NT2/D1 (cell line): ENCODE measurements around the gene SELENOO.

Experiments used
- DNase-seq: peaks from one replicate; pipeline ENCODE4 v3.0.0-alpha.2; 2011; ENCODE audit warnings: low read depth, low spot score
- H3K27me3 ChIP-seq: 2 replicates; pipeline ENCODE4 v1.6.0; 2011; ENCODE audit warnings: mild to moderate bottlenecking; ENCODE audit not compliant: insufficient read length, insufficient read depth
- H3K36me3 ChIP-seq: 2 replicates; pipeline ENCODE4 v1.6.1; 2011; ENCODE audit warnings: mild to moderate bottlenecking, low read length, mixed read lengths; ENCODE audit not compliant: insufficient read depth, insufficient read length
- H3K4me1 ChIP-seq: 2 replicates; pipeline ENCODE4 v1.5.1; 2011; ENCODE audit not compliant: insufficient read depth, insufficient read length
- H3K4me3 ChIP-seq: 2 replicates; pipeline ENCODE4 v1.5.1; 2011; ENCODE audit warnings: low read depth; ENCODE audit not compliant: insufficient read length
- H3K9ac ChIP-seq: 2 replicates; pipeline ENCODE4 v1.6.0; 2011; ENCODE audit warnings: low read depth; ENCODE audit not compliant: insufficient read length
- H3K9me3 ChIP-seq: 2 replicates; pipeline ENCODE4 v1.5.1; 2011; ENCODE audit warnings: mild to moderate bottlenecking, low read length; ENCODE audit not compliant: insufficient read depth
- SUZ12 ChIP-seq: IDR thresholded peaks from 2 replicates; pipeline ENCODE4 v1.6.1; 2011; ENCODE audit not compliant: insufficient read length, insufficient read depth; ENCODE audit errors: extremely low read depth
- YY1 ChIP-seq: IDR thresholded peaks from 2 replicates; pipeline ENCODE4 v1.6.1; 2011; ENCODE audit not compliant: insufficient read length, insufficient read depth
- ZNF274 ChIP-seq: IDR thresholded peaks from 2 replicates; pipeline ENCODE4 v1.6.1; 2011; ENCODE audit warnings: mild to moderate bottlenecking, low read depth, low read length

The SELENOO gene

DNA sequence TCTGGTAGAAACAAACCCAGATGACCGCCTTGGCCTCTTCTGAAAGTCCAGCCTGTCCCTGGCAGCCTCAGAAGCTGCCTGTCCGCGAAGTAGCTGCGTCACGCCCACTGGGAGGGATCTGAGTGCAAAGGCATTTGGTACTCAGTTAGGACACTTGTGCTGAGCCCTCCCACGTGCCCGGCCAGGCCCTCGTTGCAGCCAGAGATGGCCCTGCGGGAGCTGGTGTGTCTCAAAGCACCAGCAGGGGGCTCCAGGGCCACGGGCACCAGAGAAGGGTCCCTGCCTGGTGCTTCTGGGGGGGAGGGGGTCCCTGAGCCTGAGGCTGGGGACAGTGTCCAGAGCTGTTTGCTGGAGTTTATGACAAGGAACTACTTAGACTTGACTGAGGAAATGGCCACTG is 5.8 kb downstream of the SELENOO start:
- Histone ChIP-seq H3K27me3 (peaks cover 6% of the 10 kb centered on the region), H3K36me3 (peaks cover 65% of the 10 kb centered on the region), H3K9ac (no peak overlapping the region), H3K4me1 (peaks cover 18% of the 10 kb centered on the region), H3K9me3 (no peaks in the 10 kb centered on the region), H3K4me3 (no peak overlapping the region)
- TF ChIP-seq SUZ12 (no peak), ZNF274 (no peak), YY1 (no peak)
- peak; percentile 33 for DNase-seq

DNA sequence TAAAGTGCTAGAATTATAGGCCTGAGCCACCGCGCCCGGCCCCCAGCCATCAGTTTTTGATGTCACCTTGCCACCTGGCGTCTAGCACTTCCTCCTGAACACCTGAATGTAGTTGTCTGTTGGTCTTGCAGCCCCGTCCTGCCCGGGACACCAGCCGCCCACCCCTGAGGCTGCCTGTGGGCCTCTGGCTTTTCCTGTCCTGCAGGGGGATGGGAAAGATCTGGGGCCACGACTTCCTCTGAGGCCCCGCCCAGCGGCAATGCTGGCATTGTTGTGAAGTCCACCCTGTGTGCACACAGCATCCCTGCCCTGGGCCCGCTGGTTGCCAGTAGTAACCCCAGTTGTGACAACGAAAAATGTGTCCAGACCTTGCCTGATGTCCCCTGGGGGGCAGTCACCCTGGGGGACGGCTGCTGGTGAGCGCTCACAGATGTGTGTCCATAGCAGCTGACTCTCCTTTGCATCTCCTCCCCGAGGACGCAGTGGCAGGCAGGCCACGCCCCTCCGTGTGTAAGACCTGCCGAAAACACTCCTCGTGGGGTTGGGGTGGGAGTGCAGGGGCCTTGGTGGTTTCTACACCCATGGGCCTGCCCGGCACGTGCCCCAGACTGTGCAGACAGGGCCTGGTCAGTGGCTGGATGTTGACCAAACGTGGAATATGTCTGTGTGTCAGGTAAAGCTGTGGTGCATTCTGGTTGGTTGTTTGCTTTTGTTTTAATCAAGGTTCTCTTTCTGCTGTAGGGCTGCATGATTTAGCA is 6.8 kb downstream of the SELENOO start:
- no peak for TF ChIP-seq SUZ12
- no peak for TF ChIP-seq YY1
- TF ChIP-seq ZNF274, result no peak
- no peak overlapping the region for H3K9ac ChIP-seq
- peaks cover 13% of the 10 kb centered on the region for H3K4me1 ChIP-seq
- H3K36me3 ChIP-seq, result peaks cover 72% of the 10 kb centered on the region
- H3K27me3 ChIP-seq, result no peaks in the 10 kb centered on the region
- H3K4me3 ChIP-seq, result no peak overlapping the region
- no peaks in the 10 kb centered on the region for H3K9me3 ChIP-seq
- DNase-seq, result no peak

DNA sequence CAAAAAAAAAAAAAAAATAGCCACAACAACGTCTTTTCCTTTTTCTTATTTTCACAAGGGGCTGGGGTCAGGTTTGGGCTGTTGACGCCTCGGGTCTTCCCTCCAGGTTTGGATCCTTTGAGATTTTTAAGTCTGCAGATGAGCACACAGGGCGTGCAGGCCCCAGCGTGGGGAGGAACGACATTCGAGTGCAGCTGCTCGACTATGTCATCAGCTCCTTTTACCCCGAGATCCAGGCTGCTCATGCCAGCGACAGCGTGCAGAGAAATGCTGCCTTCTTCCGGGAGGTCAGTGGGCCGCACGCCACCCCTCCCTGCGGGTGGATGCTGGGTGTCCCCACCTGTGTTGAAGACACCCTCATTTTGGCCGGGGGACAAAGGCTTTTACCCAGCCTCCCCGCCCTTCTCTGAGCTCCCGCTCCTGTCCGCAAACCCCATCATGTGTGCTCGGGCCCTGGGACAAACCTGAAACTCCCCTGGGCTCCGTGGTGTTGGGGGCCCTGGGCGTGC is 7.7 kb downstream of the SELENOO start:
- H3K9ac ChIP-seq, result no peak overlapping the region

DNA sequence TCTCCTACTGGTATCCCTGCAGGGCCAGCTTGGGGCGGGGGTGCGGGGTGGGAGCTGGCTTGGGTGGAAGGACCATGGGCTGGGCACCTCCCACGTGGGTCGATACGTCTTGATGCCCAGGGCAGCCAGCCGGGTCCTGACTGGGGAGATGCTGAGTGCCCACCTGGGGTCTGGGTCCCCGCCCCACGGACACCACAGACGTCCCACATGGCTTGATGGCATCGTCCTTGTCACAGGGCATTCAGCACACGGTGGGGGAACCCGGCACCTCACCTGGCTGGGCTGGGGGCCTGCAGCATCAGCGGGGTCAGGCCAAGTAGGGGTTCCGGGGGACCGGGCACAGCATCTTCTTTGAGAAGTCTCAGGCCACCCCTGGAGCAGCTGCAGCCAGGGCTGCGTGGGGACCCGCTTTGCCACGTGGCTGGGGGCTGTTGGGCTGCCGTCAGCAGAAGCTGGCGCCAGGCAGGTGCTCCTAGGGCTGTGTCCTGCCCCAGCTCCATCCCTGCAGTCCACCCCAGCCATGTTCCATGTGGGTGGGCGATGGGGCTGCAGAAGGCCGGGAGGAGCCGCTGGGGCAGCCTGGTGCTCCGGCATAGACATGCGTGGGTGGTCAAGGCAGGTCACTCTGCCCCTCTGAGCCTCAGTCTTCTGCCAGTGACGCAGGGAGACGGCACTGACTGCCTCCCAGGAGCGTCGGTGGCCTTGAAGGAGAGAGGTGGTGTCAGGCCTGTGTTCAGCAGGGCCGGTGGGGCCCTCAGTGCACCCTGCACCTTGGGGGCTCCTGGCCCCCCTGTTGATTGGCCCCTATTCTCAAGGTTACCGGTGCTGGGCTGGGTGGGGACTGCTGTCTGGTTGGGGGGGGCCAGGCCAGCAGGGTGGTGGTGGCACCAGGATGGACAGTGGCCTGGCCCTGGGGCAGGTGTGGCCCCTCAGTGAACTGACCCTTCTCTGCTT is 8.4 kb downstream of the SELENOO start:
- no peak overlapping the region for H3K9ac ChIP-seq
- H3K4me1 ChIP-seq, result peaks cover 13% of the 10 kb centered on the region
- TF ChIP-seq SUZ12 (no peak), ZNF274 (no peak), YY1 (no peak)
- H3K27me3 ChIP-seq, result no peaks in the 10 kb centered on the region
- no peak overlapping the region for H3K4me3 ChIP-seq
- H3K36me3 ChIP-seq, result peaks cover 67% of the 10 kb centered on the region
- H3K9me3 ChIP-seq, result no peaks in the 10 kb centered on the region
- no peak for DNase-seq

More for the DNA sequence above, 7.7 kb downstream of the SELENOO start:
- H3K27me3 ChIP-seq, result no peaks in the 10 kb centered on the region
- H3K4me1 ChIP-seq, result peaks cover 13% of the 10 kb centered on the region
- peaks cover 70% of the 10 kb centered on the region for H3K36me3 ChIP-seq
- H3K4me3 ChIP-seq, result no peak overlapping the region
- no peak for TF ChIP-seq YY1
- no peak for TF ChIP-seq ZNF274
- no peak for TF ChIP-seq SUZ12
- no peaks in the 10 kb centered on the region for H3K9me3 ChIP-seq
- DNase-seq, result no peak

DNA sequence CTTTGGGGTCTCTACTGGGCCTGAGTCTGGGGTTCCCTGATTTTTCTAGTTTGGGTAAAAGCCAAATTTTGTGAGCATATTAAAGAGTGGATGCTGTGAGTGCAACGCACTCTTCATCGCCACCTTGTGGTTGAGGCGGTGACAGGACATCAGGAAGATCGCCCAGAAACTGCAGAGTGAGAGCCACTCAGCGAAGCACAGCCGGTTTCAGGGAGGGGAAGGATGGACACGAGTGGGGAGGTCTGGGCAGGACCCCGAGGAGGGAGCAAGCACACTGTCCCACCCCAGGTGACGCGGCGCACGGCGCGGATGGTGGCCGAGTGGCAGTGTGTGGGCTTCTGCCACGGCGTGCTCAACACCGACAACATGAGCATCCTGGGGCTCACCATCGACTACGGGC is 9.1 kb downstream of the SELENOO start:
- no peak for DNase-seq
- no peaks in the 10 kb centered on the region for H3K27me3 ChIP-seq
- H3K36me3 ChIP-seq, result peaks cover 65% of the 10 kb centered on the region

DNA sequence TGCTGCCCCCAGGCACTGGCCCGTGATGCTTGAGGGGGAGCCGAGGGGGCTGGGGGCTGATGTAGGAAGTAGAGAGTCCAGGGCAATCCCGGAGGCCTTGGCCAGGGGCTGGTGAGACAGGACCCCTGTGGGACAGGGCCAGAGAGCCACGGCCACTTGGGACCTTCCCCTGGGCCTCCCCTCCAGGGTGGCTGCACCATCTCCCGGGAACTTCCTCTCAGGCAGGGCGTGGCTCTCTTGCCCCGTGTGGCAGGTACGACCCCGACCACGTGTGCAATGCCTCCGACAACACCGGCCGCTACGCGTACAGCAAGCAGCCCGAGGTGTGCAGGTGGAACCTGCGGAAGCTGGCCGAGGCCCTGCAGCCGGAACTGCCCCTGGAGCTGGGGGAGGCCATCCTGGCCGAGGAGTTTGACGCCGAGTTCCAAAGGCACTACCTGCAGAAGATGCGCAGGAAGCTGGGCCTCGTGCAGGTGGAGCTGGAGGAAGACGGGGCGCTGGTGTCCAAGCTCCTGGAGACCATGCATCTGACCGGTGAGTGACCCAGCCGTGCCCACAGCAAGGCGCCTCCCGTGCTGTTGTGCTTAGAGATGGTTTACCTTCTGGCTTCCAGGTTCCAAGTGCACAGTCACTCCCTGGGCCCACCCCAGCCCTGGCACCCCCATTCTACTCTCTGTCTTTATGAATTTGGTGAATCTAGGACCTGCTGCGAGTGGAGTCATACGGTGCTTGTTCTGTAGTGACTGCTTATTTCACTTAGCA is 9.7 kb downstream of the SELENOO start:
- Histone ChIP-seq H3K9ac (no peak overlapping the region), H3K36me3 (peaks cover 66% of the 10 kb centered on the region), H3K4me3 (no peak overlapping the region), H3K4me1 (peaks cover 13% of the 10 kb centered on the region), H3K27me3 (no peaks in the 10 kb centered on the region), H3K9me3 (no peaks in the 10 kb centered on the region)
- TF ChIP-seq ZNF274, result no peak
- TF ChIP-seq YY1, result no peak
- TF ChIP-seq SUZ12, result no peak
- DNase-seq, result no peak

More for the DNA sequence above, 9.1 kb downstream of the SELENOO start:
- H3K4me1 ChIP-seq, result peaks cover 13% of the 10 kb centered on the region
- no peaks in the 10 kb centered on the region for H3K9me3 ChIP-seq
- TF ChIP-seq SUZ12 (no peak), ZNF274 (no peak), YY1 (no peak)
- no peak overlapping the region for H3K4me3 ChIP-seq
- H3K9ac ChIP-seq, result no peak overlapping the region
